ENCODE measurements around the gene NFKBIE. TPM values are rescaled to one million over a fixed set of nuclear protein-coding genes. Genes with fewer than 3 reads are reported as not detected.

The NFKBIE gene
- total and polyA plus RNA-seq, 12 donors = 1.5 to 8.7 (median 3.6) TPM

DNA sequence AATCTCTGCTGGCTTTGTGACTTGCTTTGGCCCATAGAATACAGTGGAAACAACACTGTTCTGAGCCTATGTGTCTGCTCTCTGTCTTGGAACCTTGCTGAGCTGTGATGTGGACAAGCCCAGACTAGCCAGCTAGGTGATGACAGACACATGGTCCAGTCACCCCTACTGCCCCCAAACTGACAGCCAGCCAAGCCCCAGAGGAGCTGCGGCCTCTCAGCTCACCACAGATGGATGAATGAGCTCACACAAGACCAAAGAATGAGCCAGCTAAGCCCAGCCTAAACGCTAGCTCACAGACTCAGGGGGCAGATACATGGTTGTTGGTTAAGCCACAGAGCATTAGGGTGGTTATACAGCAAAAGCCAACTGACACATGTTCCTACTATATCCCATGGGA lies 43.7 kb upstream of the NFKBIE start:
- Histone ChIP-seq H3K4me3 (no peak overlapping the region), H3K9me3 (no peaks in the 10 kb centered on the region), H3K27me3 (no peaks in the 10 kb centered on the region), H3K27ac (peak overlapping the region in 3 of 10 donors; percentile 51 to 63 (median 53)), H3K4me1 (peaks cover 0 to 30% (median 13%) of the 10 kb centered on the region in 9 donors), H3K36me3 (peaks cover 0 to 79% (median 57%) of the 10 kb centered on the region in 9 donors)
- DNase-seq = peak; percentile 43 to 65
- ATAC-seq = peak; percentile 28 to 87 (median 71)
- 41 to 52% methylated on average over 2 of the region's 2 CpGs for WGBS, 2 donors
- intact Hi-C loops (cut with DNase I) = loop anchor here in 1 of 10 donors (5.0 kb wide), 1 partner anchor 42 kb away; the partner anchor contains the start of gene NFKBIE
- no peak for TF ChIP-seq CTCF (IDR thresholded peaks at IDR 0.05)

DNA sequence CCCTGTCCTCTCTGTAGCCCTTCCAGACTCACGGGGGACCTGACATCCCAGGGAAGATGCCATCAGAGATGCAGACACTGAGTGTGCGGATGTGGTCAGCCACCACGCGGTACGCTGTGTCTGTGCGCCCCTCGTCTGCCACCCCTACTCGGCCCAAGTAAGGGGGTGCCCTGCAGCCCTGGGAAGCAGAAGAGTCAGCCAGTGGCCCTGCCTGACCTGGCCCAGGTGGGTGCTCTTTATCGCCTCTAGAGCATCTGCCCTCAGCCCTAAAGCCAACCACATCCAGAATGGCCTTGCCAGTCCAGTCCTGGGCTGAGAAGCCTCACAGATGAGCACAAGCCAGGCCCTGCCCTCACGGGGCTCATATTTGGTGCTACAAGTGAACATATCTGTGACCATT lies 41.9 kb upstream of the NFKBIE start:
- WGBS, 2 donors = 95 to 97% methylated on average over 10 of the region's 10 CpGs
- no peaks in the 10 kb centered on the region for H3K27me3 ChIP-seq
- H3K4me1 ChIP-seq = peaks cover 0 to 25% (median 9%) of the 10 kb centered on the region in 9 donors
- DNase-seq (no peak), ATAC-seq (no peak)
- H3K9me3 ChIP-seq = no peaks in the 10 kb centered on the region
- H3K4me3 ChIP-seq = no peak overlapping the region
- intact Hi-C loops (cut with DNase I) = loop anchor here in 1 of 10 donors (5.0 kb wide), 1 partner anchor 40 kb away; the partner anchor contains the start of gene NFKBIE
- H3K27ac ChIP-seq = no peak overlapping the region
- peaks cover 0 to 98% (median 74%) of the 10 kb centered on the region in 9 donors for H3K36me3 ChIP-seq
- no peak for TF ChIP-seq CTCF (IDR thresholded peaks at IDR 0.05)

- no peak for TF ChIP-seq CTCF (IDR thresholded peaks at IDR 0.05)
- Histone ChIP-seq H3K9me3 (no peaks in the 10 kb centered on the region), H3K27me3 (no peaks in the 10 kb centered on the region), H3K4me1 (peaks cover 0 to 20% (median 4%) of the 10 kb centered on the region in 9 donors), H3K27ac (no peak overlapping the region), H3K36me3 (peaks cover 0 to 100% (median 78%) of the 10 kb centered on the region in 9 donors), H3K4me3 (no peak overlapping the region)
- intact Hi-C loops (cut with DNase I) = loop anchor here in 1 of 10 donors (5.0 kb wide), 1 partner anchor 39 kb away; the partner anchor contains the start of gene NFKBIE
- no peak for ATAC-seq
- no peak for DNase-seq
- 93 to 95% methylated on average over 8 of the region's 8 CpGs for WGBS, 2 donors
These were observed 41.4 kb upstream of the NFKBIE start for GRCh38 chr6:44306710-44307109.

- WGBS, 2 donors = 89 to 90% methylated on average over 5 of the region's 5 CpGs
- no peak for DNase-seq
- no peak for TF ChIP-seq CTCF (IDR thresholded peaks at IDR 0.05)
- H3K4me3 ChIP-seq = no peak overlapping the region
- H3K36me3 ChIP-seq = peaks cover 0 to 100% (median 73%) of the 10 kb centered on the region in 9 donors
- H3K27ac ChIP-seq = no peak overlapping the region
- peaks cover 0 to 16% (median 4%) of the 10 kb centered on the region in 9 donors for H3K4me1 ChIP-seq
- H3K9me3 ChIP-seq = no peaks in the 10 kb centered on the region
- ATAC-seq = no peak
- no peaks in the 10 kb centered on the region for H3K27me3 ChIP-seq
- intact Hi-C loops (cut with DNase I) = loop anchor here in 1 of 10 donors (5.0 kb wide), 1 partner anchor 38 kb away; the partner anchor contains the start of gene NFKBIE
These were observed 39.9 kb upstream of the NFKBIE start for GRCh38 chr6:44305200-44305725.

All from heart right ventricle (tissue), 16 donors.